ENCODE measurements around the gene KRTAP22-2.

KRTAP22-2 gene

DNA sequence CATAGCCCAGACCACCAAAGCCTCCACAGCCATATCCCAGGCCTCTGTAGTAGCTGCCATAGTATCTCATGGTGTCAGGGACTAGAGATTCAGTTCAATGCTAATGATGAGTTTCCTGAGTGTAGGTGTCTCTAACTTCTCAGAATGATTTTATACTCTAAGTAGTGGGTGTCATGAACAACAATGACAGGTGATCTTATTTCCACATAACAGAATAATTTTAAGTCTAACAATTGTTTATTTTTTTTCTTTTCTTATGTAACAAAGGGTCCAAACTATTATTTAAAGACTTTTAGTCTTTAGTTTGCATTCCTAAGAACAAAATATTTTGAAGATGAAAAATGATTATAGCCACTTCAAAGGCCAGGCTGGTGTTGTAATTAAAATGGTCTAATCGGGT is 48.4 kb downstream of the KRTAP22-2 start, which contains the start of gene KRTAP19-6:
Gene KRTAP19-6, minus strand, starts transcription at position 101 of the 400 bp plus-strand sequence. Its CDS starts 31 bp downstream, at position 70.
- DNase-seq (ENCODE audit: insufficient read length, low spot score) (no peak), FAIRE-seq (no peak)
- TF ChIP-seq, protein P1, sequence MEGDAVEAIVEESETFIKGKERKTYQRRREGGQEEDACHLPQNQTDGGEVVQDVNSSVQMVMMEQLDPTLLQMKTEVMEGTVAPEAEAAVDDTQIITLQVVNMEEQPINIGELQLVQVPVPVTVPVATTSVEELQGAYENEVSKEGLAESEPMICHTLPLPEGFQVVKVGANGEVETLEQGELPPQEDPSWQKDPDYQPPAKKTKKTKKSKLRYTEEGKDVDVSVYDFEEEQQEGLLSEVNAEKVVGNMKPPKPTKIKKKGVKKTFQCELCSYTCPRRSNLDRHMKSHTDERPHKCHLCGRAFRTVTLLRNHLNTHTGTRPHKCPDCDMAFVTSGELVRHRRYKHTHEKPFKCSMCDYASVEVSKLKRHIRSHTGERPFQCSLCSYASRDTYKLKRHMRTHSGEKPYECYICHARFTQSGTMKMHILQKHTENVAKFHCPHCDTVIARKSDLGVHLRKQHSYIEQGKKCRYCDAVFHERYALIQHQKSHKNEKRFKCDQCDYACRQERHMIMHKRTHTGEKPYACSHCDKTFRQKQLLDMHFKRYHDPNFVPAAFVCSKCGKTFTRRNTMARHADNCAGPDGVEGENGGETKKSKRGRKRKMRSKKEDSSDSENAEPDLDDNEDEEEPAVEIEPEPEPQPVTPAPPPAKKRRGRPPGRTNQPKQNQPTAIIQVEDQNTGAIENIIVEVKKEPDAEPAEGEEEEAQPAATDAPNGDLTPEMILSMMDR (IDR thresholded peaks at IDR 0.05; ENCODE audit: insufficient read depth, missing control alignments), result no peak
